ENCODE measurements around the gene SORBS1. TPM values are rescaled to one million over a fixed set of nuclear protein-coding genes. Genes with fewer than 3 reads are reported as not detected.

The SORBS1 gene
- polyA plus RNA-seq, 1 experiment, result 0.40 TPM

DNA sequence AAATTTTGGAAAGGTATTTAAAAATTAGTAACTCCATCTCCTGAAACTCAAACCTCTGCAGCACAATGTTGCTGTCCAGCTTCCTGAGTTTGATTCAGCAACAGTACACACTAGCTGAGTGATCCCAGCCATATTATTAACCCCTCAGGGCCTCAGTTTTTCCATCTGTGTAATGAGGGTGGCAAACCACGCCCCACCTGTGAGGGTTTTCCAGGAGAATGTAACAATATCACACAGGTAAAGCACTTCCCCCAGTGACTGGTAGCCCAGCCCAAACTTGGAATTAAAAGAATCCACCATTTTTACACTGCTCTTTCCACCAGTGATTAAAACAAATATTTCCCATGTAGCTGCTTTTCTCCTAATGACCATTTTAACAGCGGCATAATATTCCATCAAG, 122.4 kb downstream of the SORBS1 start:
- Histone ChIP-seq H3K9me3 (ENCODE audit: control insufficient read depth, insufficient read depth, low read length) (no peaks in the 10 kb centered on the region), H3K27ac (ENCODE audit: low read depth, low read length) (no peak overlapping the region), H3K4me3 (ENCODE audit: low read depth, low read length) (no peak overlapping the region), H3K27me3 (ENCODE audit: control insufficient read depth, insufficient read depth, low read length) (peaks cover 14% of the 10 kb centered on the region)
- TF ChIP-seq, protein P1, sequence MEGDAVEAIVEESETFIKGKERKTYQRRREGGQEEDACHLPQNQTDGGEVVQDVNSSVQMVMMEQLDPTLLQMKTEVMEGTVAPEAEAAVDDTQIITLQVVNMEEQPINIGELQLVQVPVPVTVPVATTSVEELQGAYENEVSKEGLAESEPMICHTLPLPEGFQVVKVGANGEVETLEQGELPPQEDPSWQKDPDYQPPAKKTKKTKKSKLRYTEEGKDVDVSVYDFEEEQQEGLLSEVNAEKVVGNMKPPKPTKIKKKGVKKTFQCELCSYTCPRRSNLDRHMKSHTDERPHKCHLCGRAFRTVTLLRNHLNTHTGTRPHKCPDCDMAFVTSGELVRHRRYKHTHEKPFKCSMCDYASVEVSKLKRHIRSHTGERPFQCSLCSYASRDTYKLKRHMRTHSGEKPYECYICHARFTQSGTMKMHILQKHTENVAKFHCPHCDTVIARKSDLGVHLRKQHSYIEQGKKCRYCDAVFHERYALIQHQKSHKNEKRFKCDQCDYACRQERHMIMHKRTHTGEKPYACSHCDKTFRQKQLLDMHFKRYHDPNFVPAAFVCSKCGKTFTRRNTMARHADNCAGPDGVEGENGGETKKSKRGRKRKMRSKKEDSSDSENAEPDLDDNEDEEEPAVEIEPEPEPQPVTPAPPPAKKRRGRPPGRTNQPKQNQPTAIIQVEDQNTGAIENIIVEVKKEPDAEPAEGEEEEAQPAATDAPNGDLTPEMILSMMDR (IDR thresholded peaks at IDR 0.05; ENCODE audit: low read depth, low read length), result no peak
- CTCF ChIA-PET, result interaction anchor here (1.0 to 10.7 kb wide), 3 partner anchors 7 to 163 kb away, joined by 3 to 118 read pairs (median 3); no protein-coding TSS in a partner anchor
- DNase-seq (ENCODE audit: low read depth, low spot score), result no peak
- POLR2A ChIA-PET, result no interaction called here

DNA sequence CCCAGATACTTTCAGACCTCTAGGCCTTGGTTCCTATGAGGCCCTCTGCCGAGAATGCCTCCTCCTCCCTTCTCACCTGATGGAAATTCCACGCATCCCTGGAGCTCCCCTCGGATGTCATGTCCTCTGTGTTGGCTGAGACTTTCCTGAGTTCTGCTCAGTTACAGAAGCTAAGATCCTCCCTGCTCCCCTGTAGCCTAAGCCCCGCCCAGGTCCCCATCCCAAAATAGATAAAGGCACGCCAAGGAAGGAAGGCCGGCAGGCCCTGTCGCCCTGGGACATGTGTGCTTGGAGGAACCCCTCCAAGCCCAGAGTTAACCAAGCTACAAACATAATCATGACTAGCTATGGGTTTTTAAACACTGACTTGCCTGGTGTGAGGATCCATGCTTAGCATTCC, 123.5 kb downstream of the SORBS1 start:
- ChIA-PET CTCF (interaction anchor here (1.2 kb wide), 1 partner anchor 9 kb away, joined by 4 read pairs; no protein-coding TSS in a partner anchor), POLR2A (no interaction called here)
- no peaks in the 10 kb centered on the region for H3K9me3 ChIP-seq (ENCODE audit: control insufficient read depth, insufficient read depth, low read length)
- no peak for DNase-seq (ENCODE audit: low read depth, low spot score)
- H3K27ac ChIP-seq (ENCODE audit: low read depth, low read length), result no peak overlapping the region
- peaks cover 8% of the 10 kb centered on the region for H3K27me3 ChIP-seq (ENCODE audit: control insufficient read depth, insufficient read depth, low read length)
- TF ChIP-seq, protein P1 (IDR thresholded peaks at IDR 0.05; ENCODE audit: low read depth, low read length), result no peak
- H3K4me3 ChIP-seq (ENCODE audit: low read depth, low read length), result no peak overlapping the region

DNA sequence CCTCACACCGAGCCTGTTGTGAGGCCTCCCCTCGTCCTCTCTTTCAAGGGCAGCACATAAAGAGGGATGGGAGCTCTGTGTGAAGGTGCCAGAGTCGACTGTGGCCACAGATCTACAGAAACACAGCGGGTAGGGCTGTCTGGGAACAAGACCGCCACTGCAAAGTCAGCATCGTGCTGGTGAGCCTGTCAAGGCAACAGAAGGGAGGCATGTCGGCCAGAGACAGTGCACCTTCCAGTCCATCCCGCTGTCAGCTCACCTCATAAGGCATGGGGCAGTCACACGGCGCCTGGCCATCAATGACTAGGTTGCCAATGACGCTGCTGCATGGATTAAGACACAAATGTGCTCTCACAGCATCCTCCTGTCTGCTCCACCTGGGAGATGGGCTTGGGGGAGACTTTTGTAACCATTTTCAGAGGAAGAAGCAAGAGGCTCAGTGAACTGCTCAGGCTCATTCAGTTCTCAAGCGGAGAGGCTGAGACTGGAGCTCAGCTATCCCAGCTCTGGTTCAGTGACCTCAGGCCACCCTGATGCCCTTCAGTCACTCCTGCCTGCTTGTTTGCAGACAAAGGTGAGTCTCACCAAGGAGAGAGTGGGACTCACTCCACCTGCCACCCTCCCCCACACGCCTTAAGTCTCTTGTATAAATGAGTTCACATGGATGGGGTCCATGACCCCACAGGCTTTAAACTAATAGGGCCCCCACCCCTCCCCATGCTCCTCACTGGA, 125.5 kb downstream of the SORBS1 start:
- TF ChIP-seq, protein P1 (IDR thresholded peaks at IDR 0.05; ENCODE audit: low read depth, low read length), result no peak
- H3K9me3 ChIP-seq (ENCODE audit: control insufficient read depth, insufficient read depth, low read length), result no peaks in the 10 kb centered on the region
- DNase-seq (ENCODE audit: low read depth, low spot score), result no peak
- POLR2A ChIA-PET, result no interaction called here
- CTCF ChIA-PET, result no interaction called here
- peaks cover 9% of the 10 kb centered on the region for H3K27me3 ChIP-seq (ENCODE audit: control insufficient read depth, insufficient read depth, low read length)
- no peak overlapping the region for H3K27ac ChIP-seq (ENCODE audit: low read depth, low read length)
- H3K4me3 ChIP-seq (ENCODE audit: low read depth, low read length), result no peak overlapping the region

DNA sequence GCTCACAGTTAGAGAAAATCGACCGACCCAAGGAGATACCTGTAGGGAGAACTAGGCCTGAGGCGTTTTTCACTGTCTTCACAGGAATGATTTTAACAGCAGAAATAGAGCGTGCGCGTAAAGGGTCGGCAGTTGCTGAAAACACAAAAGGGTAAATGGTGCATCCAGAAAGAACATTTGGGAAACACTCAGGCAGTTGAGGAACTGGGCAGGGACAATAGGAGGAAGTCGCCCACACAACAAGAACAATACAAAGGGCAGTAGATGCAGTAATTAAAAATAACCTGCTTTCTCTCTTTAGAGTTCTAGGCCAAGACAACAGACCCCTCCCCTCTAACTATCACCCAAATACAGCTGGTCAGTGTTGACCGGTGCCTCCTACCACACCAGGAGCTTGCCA, 126.6 kb downstream of the SORBS1 start:
- Histone ChIP-seq H3K27me3 (ENCODE audit: control insufficient read depth, insufficient read depth, low read length) (peaks cover 10% of the 10 kb centered on the region), H3K9me3 (ENCODE audit: control insufficient read depth, insufficient read depth, low read length) (no peaks in the 10 kb centered on the region), H3K4me3 (ENCODE audit: low read depth, low read length) (no peak overlapping the region), H3K27ac (ENCODE audit: low read depth, low read length) (no peak overlapping the region)
- POLR2A ChIA-PET, result no interaction called here
- CTCF ChIA-PET, result interaction anchor here (0.6 kb wide), 1 partner anchor 8 kb away, joined by 3 read pairs; no protein-coding TSS in a partner anchor
- no peak for DNase-seq (ENCODE audit: low read depth, low spot score)
- TF ChIP-seq, protein P1 (IDR thresholded peaks at IDR 0.05; ENCODE audit: low read depth, low read length), result no peak

DNA sequence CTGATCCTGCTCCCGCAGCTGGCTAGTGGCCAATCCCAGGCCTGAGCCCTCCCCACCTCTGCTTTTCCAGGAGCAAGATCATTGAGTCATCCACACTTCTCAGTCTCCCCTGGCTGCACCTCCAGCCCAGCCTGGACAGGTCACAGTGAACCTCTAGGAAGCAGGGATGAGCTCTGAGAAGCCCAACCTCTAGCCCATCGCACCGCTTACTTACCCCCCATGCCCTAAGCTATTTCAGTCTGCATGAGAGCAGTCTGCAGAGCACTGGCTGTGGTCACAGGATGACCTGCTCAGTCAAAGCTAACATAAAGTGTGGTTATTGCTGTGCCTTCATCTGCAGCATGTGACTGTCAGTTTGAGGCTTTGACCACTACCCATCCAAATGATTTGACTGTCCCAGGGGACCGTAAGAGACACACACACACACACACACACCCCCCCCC, 129.2 kb downstream of the SORBS1 start:
- TF ChIP-seq, protein P1 (IDR thresholded peaks at IDR 0.05; ENCODE audit: low read depth, low read length), result no peak
- CTCF ChIA-PET, result interaction anchor here (1.1 to 6.5 kb wide), 7 partner anchors 12 to 171 kb away, joined by 3 to 166 read pairs (median 12); no protein-coding TSS in a partner anchor
- no peak for DNase-seq (ENCODE audit: low read depth, low spot score)
- Histone ChIP-seq H3K27ac (ENCODE audit: low read depth, low read length) (no peak overlapping the region), H3K4me3 (ENCODE audit: low read depth, low read length) (no peak overlapping the region), H3K27me3 (ENCODE audit: control insufficient read depth, insufficient read depth, low read length) (peaks cover 13% of the 10 kb centered on the region), H3K9me3 (ENCODE audit: control insufficient read depth, insufficient read depth, low read length) (no peaks in the 10 kb centered on the region)
- POLR2A ChIA-PET, result no interaction called here
